Left ventricle myocardium inferior (tissue), 1 donor: ENCODE measurements around the gene MACROD1. TPM values are rescaled to one million over a fixed set of nuclear protein-coding genes. Genes with fewer than 3 reads are reported as not detected.

Source experiments
- DNase-seq: peaks from one replicate; pipeline ENCODE4 v3.0.0-alpha.2; 2020
- H3K27ac ChIP-seq: fragments of 200-600 bp; replicated peaks from 2 replicates; pipeline ENCODE4 v1.8.0; 2021
- H3K27me3 ChIP-seq: fragments of 200-600 bp; 2 replicates; pipeline ENCODE4 v1.8.0; 2021; ENCODE audit warnings: low read depth
- H3K36me3 ChIP-seq: fragments of 200-600 bp; 2 replicates; pipeline ENCODE4 v1.8.0; 2021
- H3K4me1 ChIP-seq: fragments of 200-600 bp; 2 replicates; pipeline ENCODE4 v1.8.0; 2021
- H3K4me3 ChIP-seq: fragments of 200-600 bp; 2 replicates; pipeline ENCODE4 v1.8.0; 2021; ENCODE audit warnings: mild to moderate bottlenecking, moderate library complexity
- H3K9me3 ChIP-seq: fragments of 200-600 bp; replicated peaks from 2 replicates; pipeline ENCODE4 v1.8.0; 2021
- intact Hi-C: fragments of 100-400 bp; cut with micrococcal nuclease; formaldehyde crosslinking; loops from one replicate; pipeline ENCODE4 v1.11.0; 2022
- total RNA-seq: library from RNA; stranded (reverse); fragmentation: NEBNext Ultra II Directional; extraction: Animal tissue kit (Norgen Biotek cat#: 25700); gene quantifications from one replicate; pipeline ENCODE4 v1.2.1, GENCODE V29; 2021
- TF ChIP-seq, protein P1 (sequence below): fragments of 200-600 bp; IDR thresholded peaks from 2 replicates; pipeline ENCODE4 v1.8.0; 2021; ENCODE audit warnings: antibody characterized with exemption, mild to moderate bottlenecking, borderline replicate concordance
- donor health status: DM: no; HTN: yes; CAD: no; lungs with severe emphysema.

The MACROD1 gene
- total RNA-seq, 1 donor from 2014 or later, result 127 TPM

GRCh38 chr11:64131683-64132190, 34.2 kb downstream of the MACROD1 start:
- intact Hi-C loops, result no loop called here
- TF ChIP-seq, protein P1, sequence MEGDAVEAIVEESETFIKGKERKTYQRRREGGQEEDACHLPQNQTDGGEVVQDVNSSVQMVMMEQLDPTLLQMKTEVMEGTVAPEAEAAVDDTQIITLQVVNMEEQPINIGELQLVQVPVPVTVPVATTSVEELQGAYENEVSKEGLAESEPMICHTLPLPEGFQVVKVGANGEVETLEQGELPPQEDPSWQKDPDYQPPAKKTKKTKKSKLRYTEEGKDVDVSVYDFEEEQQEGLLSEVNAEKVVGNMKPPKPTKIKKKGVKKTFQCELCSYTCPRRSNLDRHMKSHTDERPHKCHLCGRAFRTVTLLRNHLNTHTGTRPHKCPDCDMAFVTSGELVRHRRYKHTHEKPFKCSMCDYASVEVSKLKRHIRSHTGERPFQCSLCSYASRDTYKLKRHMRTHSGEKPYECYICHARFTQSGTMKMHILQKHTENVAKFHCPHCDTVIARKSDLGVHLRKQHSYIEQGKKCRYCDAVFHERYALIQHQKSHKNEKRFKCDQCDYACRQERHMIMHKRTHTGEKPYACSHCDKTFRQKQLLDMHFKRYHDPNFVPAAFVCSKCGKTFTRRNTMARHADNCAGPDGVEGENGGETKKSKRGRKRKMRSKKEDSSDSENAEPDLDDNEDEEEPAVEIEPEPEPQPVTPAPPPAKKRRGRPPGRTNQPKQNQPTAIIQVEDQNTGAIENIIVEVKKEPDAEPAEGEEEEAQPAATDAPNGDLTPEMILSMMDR, result no peak
- Histone ChIP-seq H3K9me3 (no peaks in the 10 kb centered on the region), H3K4me1 (peaks cover 30% of the 10 kb centered on the region), H3K4me3 (no peak overlapping the region), H3K27ac (no peak overlapping the region), H3K27me3 (no peaks in the 10 kb centered on the region), H3K36me3 (no peaks in the 10 kb centered on the region)
- no peak for DNase-seq

DNA sequence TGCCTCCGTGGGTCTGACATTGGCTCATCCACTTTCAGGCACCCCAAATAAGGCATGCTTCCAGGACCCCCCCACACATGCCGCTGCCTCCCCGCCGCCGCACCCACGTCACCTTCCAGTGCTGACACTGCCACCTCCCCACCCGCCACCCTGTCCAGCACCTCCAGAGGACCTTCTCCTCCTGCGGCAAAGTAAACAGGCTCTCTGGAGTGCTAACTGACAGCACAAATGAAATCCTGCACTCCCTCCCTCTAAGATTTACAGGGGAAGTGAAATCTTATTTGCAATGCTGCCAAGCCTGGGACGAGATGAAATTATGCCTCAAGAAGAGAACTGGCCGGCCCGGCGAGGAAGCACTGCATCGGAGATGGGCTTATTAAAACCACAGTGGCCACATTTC, 35.3 kb downstream of the MACROD1 start:
- no peak for DNase-seq
- intact Hi-C loops, result no loop called here
- TF ChIP-seq, protein P1, result no peak
- H3K4me1 ChIP-seq, result peaks cover 25% of the 10 kb centered on the region
- no peak overlapping the region for H3K27ac ChIP-seq
- H3K4me3 ChIP-seq, result no peak overlapping the region
- H3K27me3 ChIP-seq, result no peaks in the 10 kb centered on the region
- no peaks in the 10 kb centered on the region for H3K9me3 ChIP-seq
- no peaks in the 10 kb centered on the region for H3K36me3 ChIP-seq

GRCh38 chr11:64129403-64129802, 36.5 kb downstream of the MACROD1 start:
- H3K9me3 ChIP-seq, result no peaks in the 10 kb centered on the region
- H3K36me3 ChIP-seq, result no peaks in the 10 kb centered on the region
- H3K4me1 ChIP-seq, result peaks cover 16% of the 10 kb centered on the region
- intact Hi-C loops, result no loop called here
- no peak for DNase-seq
- H3K4me3 ChIP-seq, result no peak overlapping the region
- TF ChIP-seq, protein P1, result no peak
- H3K27ac ChIP-seq, result no peak overlapping the region
- H3K27me3 ChIP-seq, result no peaks in the 10 kb centered on the region

GRCh38 chr11:64128255-64129006, 37.5 kb downstream of the MACROD1 start:
- TF ChIP-seq, protein P1, result no peak
- DNase-seq, result no peak
- no peaks in the 10 kb centered on the region for H3K9me3 ChIP-seq
- no peaks in the 10 kb centered on the region for H3K36me3 ChIP-seq
- H3K27ac ChIP-seq, result no peak overlapping the region
- H3K4me1 ChIP-seq, result peaks cover 18% of the 10 kb centered on the region
- H3K4me3 ChIP-seq, result no peak overlapping the region
- intact Hi-C loops, result no loop called here
- no peaks in the 10 kb centered on the region for H3K27me3 ChIP-seq

DNA sequence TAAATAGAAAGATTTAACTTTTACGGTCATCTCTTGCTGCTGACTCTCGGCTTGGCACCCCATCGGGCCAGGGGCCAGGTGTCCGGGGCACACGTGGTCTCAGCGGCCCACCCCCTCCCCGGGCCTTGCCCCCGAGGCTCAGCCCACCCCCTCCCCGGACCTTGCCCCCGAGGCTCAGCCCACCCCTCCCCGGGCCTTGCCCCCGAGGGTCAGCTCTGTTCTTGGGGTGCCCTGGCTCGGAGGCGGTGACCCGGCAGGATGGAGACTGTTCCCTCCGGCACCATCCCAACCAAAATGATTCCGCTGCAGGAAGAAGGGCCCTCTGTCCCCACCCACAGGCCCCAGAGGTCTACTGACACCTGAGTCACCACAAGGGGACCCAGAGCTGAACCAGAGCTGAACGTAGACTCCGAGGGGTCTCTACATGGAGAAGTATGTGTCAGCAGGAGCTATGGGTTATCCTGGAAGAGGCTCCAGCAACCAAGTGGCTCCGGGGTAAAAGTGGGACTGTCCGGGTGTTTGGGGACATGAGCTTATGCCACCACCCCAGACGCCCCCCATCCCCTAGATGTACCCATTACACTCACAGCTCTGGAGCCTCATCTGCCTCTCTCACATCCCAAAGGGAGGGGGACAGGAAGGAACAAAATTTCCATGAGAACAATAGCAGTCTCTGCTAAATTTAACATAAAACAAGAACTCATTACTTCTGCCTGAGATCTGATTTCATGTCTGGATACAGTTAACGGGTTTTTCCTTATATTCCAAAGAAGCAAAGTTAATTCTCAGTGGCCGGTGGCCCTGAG, 38.4 kb downstream of the MACROD1 start:
- H3K9me3 ChIP-seq, result no peaks in the 10 kb centered on the region
- H3K27me3 ChIP-seq, result no peaks in the 10 kb centered on the region
- H3K27ac ChIP-seq, result no peak overlapping the region
- TF ChIP-seq, protein P1, result no peak
- peaks cover 22% of the 10 kb centered on the region for H3K4me1 ChIP-seq
- intact Hi-C loops, result no loop called here
- DNase-seq, result no peak
- no peaks in the 10 kb centered on the region for H3K36me3 ChIP-seq
- no peak overlapping the region for H3K4me3 ChIP-seq
